Motor neuron (in vitro differentiated cells): ENCODE data around the gene CARS1. TPM values are rescaled to one million over a fixed set of nuclear protein-coding genes. Genes with fewer than 3 reads are reported as not detected.

ENCODE experiments used
- ATAC-seq, 8 experiments: fragments of 200-7000 bp; cut with Tn5 transposase; replicated peaks in 6 of 8; 2 replicates each; pipeline ENCODE4 v1.8.0; 2021; ENCODE audit warnings: mild to moderate bottlenecking in 8 of 8, moderate library complexity in 8 of 8
- H3K27ac ChIP-seq, 2 donors: fragments of 250-450 bp; sonication (Bioruptor Pico); 2 replicates each; pipeline ENCODE4 v1.9.0; 2021; ENCODE audit warnings: antibody characterized with exemption in 2 of 2, mild to moderate bottlenecking in 2 of 2, moderate library complexity in 1 of 2
- H3K4me1 ChIP-seq, 2 donors: fragments of 250-450 bp; sonication (Bioruptor Pico); replicated peaks in 1 of 2; 2 replicates each; pipeline ENCODE4 v1.6.1; 2021; ENCODE audit warnings: antibody characterized with exemption in 2 of 2, mild to moderate bottlenecking in 2 of 2, moderate library complexity in 1 of 2
- H3K4me3 ChIP-seq, 5 donors: fragments of 250-450 bp; sonication (Bioruptor Pico); 2 replicates each; pipeline ENCODE4 v1.9.0; 2021; ENCODE audit warnings: antibody characterized with exemption in 5 of 5, mild to moderate bottlenecking in 5 of 5, moderate library complexity in 4 of 5
- WGBS, 10 experiments: fragments of 450-650 bp; shearing (Covaris generic); methylation state at CpG; one replicate each; pipeline ENCODE4 v1.0.0; 2022; 5-methylcytosine and 5-hydroxymethylcytosine counted together
- in situ Hi-C, 9 experiments: fragments of 400-800 bp; cut with MboI; loops; one replicate each; pipeline ENCODE4 v1.15.0; 2021; ENCODE audit warnings: low sequenced_read_pairs in 9 of 9, low pct_unique_long_range_greater_than_20kb in 2 of 9; ENCODE audit not compliant: unreplicated experiment in 9 of 9
- total RNA-seq, 8 experiments: library from RNA; unstranded; fragments of 300-600 nt; gene quantifications; 2 replicates each; pipeline versions ENCODE4 v1.2.3 to v1.2.4, GENCODE V29; 2022

CARS1 gene
- total RNA-seq, 8 experiments from 2014 or later = 37.9 to 119 (median 65.5) TPM

- Histone ChIP-seq H3K4me3 (no peak overlapping the region), H3K4me1 (peaks cover 0 to 2% of the 10 kb centered on the region in 2 donors), H3K27ac (no peak overlapping the region)
- peak in 2 of 8 experiments; percentile 58 to 77 for ATAC-seq
- in situ Hi-C loops = no loop called here
- 43 to 90% (median 78%) methylated on average over 2 to 9 of the region's 9 CpGs; no CpG with 5 or more reads in 1 of the 10 experiments for WGBS, 10 experiments
Measured at GRCh38 chr11:2951231-2952110, 105.8 kb downstream of the CARS1 start.

Other genes starting within 250 kb of the CARS1 start
- gene CDKN1C, start 171.6 kb downstream of the CARS1 start, total RNA-seq = 10 to 100 TPM in 7 of 8 experiments, 1 to 10 TPM in 1; 5.0 to 80.1 (median 37.8) TPM
- gene PHLDA2, start 128.0 kb downstream of the CARS1 start, total RNA-seq = 10 to 100 TPM in 1 of 8 experiments, 1 to 10 TPM in 5, under 1 TPM in 2; 0.37 to 40.8 (median 2.2) TPM
- gene NAP1L4, start 65.1 kb downstream of the CARS1 start, total RNA-seq = 100 to 1,000 TPM in 6 of 8 experiments, 10 to 100 TPM in 2; 92.6 to 166 (median 122) TPM
- gene OSBPL5, start 107.9 kb upstream of the CARS1 start, total RNA-seq = 10 to 100 TPM; 12.1 to 29.8 (median 18.1) TPM
- 1 to 10 TPM in 1 of 8 experiments, under 1 TPM in 2, not detected in 5; 0.41 to 1.4 (median 0.73) TPM for gene MRGPRG, start 161.4 kb upstream of the CARS1 start, total RNA-seq
- under 1 TPM in 3 of 8 experiments, not detected in 5; 0.31 to 0.85 (median 0.36) TPM for gene MRGPRE, start 175.0 kb upstream of the CARS1 start, total RNA-seq